ENCODE data around the gene IGF1R. TPM values are rescaled to one million over a fixed set of nuclear protein-coding genes. Genes with fewer than 3 reads are reported as not detected.

IGF1R gene
- total RNA-seq, 1 experiment from 2014 or later: 3.8 TPM

DNA sequence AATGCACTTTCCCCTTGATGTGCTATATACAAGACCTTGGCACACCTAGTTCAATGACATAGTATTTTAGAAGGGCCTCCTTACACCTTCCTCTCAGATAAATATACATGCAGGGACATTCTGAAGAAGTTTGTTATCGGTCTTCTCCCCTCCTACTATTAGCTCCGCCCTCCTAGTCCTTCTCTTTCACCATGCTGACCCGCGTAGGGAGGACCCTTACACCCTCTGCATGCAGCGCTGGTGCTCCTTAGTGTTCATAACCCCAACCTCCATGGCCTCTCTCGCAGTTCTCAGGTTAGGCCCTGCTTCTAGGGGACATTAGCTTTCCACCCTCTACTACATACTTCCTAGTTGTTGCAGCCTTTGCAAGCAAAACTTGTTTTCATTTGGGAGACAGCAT is 212.8 kb downstream of the IGF1R start:
- H3K9me2 ChIP-seq (replicated peaks; ENCODE audit: low read length): no peaks in the 10 kb centered on the region
- no peaks in the 10 kb centered on the region for H3K27me3 ChIP-seq (ENCODE audit: low read length)
- no peak for ATAC-seq
- ChIA-PET POLR2A (ENCODE audit: unreplicated experiment) (no interaction called here), CTCF (interaction anchor here (1.0 kb wide), 1 partner anchor 10 kb away, joined by 3 read pairs; no protein-coding TSS in a partner anchor)
- DNase-seq: no peak
- intact Hi-C loops (cut with micrococcal nuclease): no loop called here
- H4K20me1 ChIP-seq (ENCODE audit: low read length): no peaks in the 10 kb centered on the region
- H3F3A ChIP-seq (ENCODE audit: low read length, unreplicated experiment): peaks cover 7% of the 10 kb centered on the region
- H3K79me2 ChIP-seq (ENCODE audit: low read length): no peaks in the 10 kb centered on the region
- TF ChIP-seq EZH2 (IDR thresholded peaks at IDR 0.05; ENCODE audit: low read length, unreplicated experiment) (no peak), CTCF (conservative IDR thresholded peaks at IDR 0.05; ENCODE audit: low read depth, low read length) (no peak), EZH2phosphoT487 (IDR thresholded peaks at IDR 0.05; ENCODE audit: borderline replicate concordance, low read length) (no peak)
- BruUV-seq (replicated peaks): no TSS peak
- no peak overlapping the region for H3K4me3 ChIP-seq (ENCODE audit: low read length)
- H3K9me3 ChIP-seq (ENCODE audit: low read length): no peaks in the 10 kb centered on the region
- H3K9ac ChIP-seq (ENCODE audit: low read length): no peak overlapping the region
- H3K36me3 ChIP-seq (ENCODE audit: low read depth, low read length): no peaks in the 10 kb centered on the region
- no peak overlapping the region for H3K4me2 ChIP-seq (ENCODE audit: low read length)
- H3K27ac ChIP-seq (ENCODE audit: low read length): no peak overlapping the region
- H2AFZ ChIP-seq (ENCODE audit: low read length): no peak overlapping the region
- H3K4me1 ChIP-seq (ENCODE audit: insufficient read depth, low read length): peaks cover 43% of the 10 kb centered on the region

DNA sequence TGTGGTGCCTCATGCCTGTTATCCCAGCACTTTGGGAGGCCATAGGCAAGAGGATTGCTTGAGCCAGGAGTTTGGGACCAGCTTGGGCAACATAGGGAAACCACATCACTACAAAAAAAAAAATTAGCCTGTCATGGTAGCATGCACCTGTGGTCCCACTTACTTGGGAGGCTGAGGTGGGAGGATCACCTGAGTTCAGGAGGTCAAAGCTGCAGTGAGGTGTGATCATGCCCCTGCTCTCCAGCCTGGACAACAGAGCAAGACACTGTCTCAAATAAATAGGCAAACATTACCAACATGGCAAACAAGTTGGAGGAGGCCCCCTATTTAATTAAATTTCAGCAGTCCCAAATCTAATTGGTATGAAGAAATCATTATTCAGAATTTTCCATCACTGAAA is 215.6 kb downstream of the IGF1R start:
- no TSS peak for BruUV-seq (replicated peaks)
- Histone ChIP-seq H3K27ac (ENCODE audit: low read length) (no peak overlapping the region), H3K36me3 (ENCODE audit: low read depth, low read length) (no peaks in the 10 kb centered on the region), H3K9ac (ENCODE audit: low read length) (no peak overlapping the region), H3K9me2 (replicated peaks; ENCODE audit: low read length) (no peaks in the 10 kb centered on the region), H3K27me3 (ENCODE audit: low read length) (no peaks in the 10 kb centered on the region), H3K9me3 (ENCODE audit: low read length) (no peaks in the 10 kb centered on the region), H4K20me1 (ENCODE audit: low read length) (no peaks in the 10 kb centered on the region), H3K4me3 (ENCODE audit: low read length) (no peak overlapping the region), H3K4me1 (ENCODE audit: insufficient read depth, low read length) (peaks cover 17% of the 10 kb centered on the region), H3F3A (ENCODE audit: low read length, unreplicated experiment) (no peaks in the 10 kb centered on the region), H2AFZ (ENCODE audit: low read length) (no peak overlapping the region), H3K79me2 (ENCODE audit: low read length) (0 out of 2 replicates have a peak, but pooled peaks cover 6% of the 10 kb centered on the region), H3K4me2 (ENCODE audit: low read length) (no peak overlapping the region)
- POLR2A ChIA-PET (ENCODE audit: unreplicated experiment): no interaction called here
- intact Hi-C loops (cut with micrococcal nuclease): no loop called here
- CTCF ChIA-PET: no interaction called here
- DNase-seq (no peak), ATAC-seq (no peak)
- no peak for TF ChIP-seq CTCF (conservative IDR thresholded peaks at IDR 0.05; ENCODE audit: low read depth, low read length)
- TF ChIP-seq EZH2 (IDR thresholded peaks at IDR 0.05; ENCODE audit: low read length, unreplicated experiment): no peak
- no peak for TF ChIP-seq EZH2phosphoT487 (IDR thresholded peaks at IDR 0.05; ENCODE audit: borderline replicate concordance, low read length)

DNA sequence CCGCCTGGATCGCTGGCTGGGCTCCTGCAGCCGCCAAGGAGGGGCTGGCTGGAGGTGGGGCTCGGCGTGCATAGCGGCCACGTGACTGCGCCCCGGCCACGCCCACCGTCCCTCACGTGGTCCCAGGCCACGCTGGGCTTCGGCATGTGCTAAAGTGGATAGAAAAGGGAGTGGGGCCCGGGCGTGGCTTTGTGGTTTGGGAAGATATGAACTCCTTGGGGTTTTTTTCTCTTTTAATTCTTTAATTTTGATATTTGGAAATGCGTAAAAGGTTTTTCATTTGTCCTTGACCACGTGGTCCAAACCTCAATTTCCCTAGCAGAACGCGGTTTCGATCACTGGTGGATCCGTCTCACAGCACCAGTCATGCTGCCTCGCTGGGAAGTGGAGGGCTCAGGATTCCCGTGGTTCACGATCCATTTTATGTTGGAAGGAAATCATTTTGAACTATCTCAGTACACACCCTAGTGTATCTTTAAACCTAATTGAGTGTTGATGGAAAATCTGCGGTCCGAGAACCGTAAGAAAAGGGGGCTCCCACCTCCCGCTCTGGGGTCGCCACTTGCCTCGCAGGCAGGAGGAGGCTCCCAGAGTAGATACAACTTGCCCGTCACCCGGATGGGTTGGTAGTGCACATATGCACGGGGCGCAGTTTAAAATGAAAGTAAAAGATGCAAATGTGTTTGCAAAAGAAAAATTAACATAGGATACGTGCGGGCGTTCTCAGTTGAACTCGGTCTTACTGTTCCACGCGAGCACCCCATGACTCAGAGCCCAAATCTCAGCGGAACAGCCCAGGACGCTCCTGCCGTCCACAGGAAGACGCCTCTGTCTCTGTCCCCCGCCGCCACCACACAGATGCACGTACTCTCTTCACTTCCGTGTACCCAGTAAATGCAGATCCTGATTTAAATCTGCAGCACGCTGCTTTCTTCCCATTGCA is 217.3 kb downstream of the IGF1R start:
- POLR2A ChIA-PET (ENCODE audit: unreplicated experiment): no interaction called here
- Histone ChIP-seq H3K9me3 (ENCODE audit: low read length) (no peaks in the 10 kb centered on the region), H3K27me3 (ENCODE audit: low read length) (no peaks in the 10 kb centered on the region), H3K27ac (ENCODE audit: low read length) (peak overlapping the region; percentile 96), H2AFZ (ENCODE audit: low read length) (peak overlapping the region; percentile 64), H3K4me1 (ENCODE audit: insufficient read depth, low read length) (peaks cover 9% of the 10 kb centered on the region), H3K4me3 (ENCODE audit: low read length) (peak overlapping the region; percentile 63), H4K20me1 (ENCODE audit: low read length) (no peaks in the 10 kb centered on the region), H3K79me2 (ENCODE audit: low read length) (0 out of 2 replicates have a peak, but pooled peaks cover 6% of the 10 kb centered on the region), H3F3A (ENCODE audit: low read length, unreplicated experiment) (no peaks in the 10 kb centered on the region), H3K9me2 (replicated peaks; ENCODE audit: low read length) (no peaks in the 10 kb centered on the region), H3K36me3 (ENCODE audit: low read depth, low read length) (no peaks in the 10 kb centered on the region), H3K4me2 (ENCODE audit: low read length) (peak overlapping the region; percentile 89), H3K9ac (ENCODE audit: low read length) (peak overlapping the region; percentile 95)
- intact Hi-C loops (cut with micrococcal nuclease): no loop called here
- TF ChIP-seq CTCF (conservative IDR thresholded peaks at IDR 0.05; ENCODE audit: low read depth, low read length) (no peak), EZH2phosphoT487 (IDR thresholded peaks at IDR 0.05; ENCODE audit: borderline replicate concordance, low read length) (no peak), EZH2 (IDR thresholded peaks at IDR 0.05; ENCODE audit: low read length, unreplicated experiment) (no peak)
- CTCF ChIA-PET: no interaction called here
- peak; percentile 74 for DNase-seq
- ATAC-seq: peak; percentile 83
- TSS peak; percentile 98 for BruUV-seq (replicated peaks)
